GM06990 (cell line): ENCODE data around the gene CDC42EP1.

Source experiments
- DNase-seq: peaks from one replicate; pipeline ENCODE4 v3.0.0-alpha.2; 2011; ENCODE audit not compliant: insufficient read length; ENCODE audit errors: extremely low read depth
- H3K27me3 ChIP-seq: replicated peaks from 2 replicates; pipeline ENCODE4 v1.6.0; 2011; ENCODE audit warnings: low read length; ENCODE audit not compliant: control insufficient read depth, insufficient read depth
- H3K36me3 ChIP-seq: 2 replicates; pipeline ENCODE4 v1.5.1; 2011; ENCODE audit warnings: low read length; ENCODE audit not compliant: control insufficient read depth, insufficient read depth
- H3K4me3 ChIP-seq: replicated peaks from 2 replicates; pipeline ENCODE4 v1.5.1; 2011; ENCODE audit warnings: low read depth, mild to moderate bottlenecking, control low read depth, low read length
- CTCF ChIP-seq: IDR thresholded peaks from 2 replicates; pipeline ENCODE4 v1.5.1; 2011; ENCODE audit warnings: low read length, control low read depth, mild to moderate bottlenecking, inconsistent platforms; ENCODE audit not compliant: insufficient read depth, poor library complexity, severe bottlenecking

CDC42EP1 gene

DNA sequence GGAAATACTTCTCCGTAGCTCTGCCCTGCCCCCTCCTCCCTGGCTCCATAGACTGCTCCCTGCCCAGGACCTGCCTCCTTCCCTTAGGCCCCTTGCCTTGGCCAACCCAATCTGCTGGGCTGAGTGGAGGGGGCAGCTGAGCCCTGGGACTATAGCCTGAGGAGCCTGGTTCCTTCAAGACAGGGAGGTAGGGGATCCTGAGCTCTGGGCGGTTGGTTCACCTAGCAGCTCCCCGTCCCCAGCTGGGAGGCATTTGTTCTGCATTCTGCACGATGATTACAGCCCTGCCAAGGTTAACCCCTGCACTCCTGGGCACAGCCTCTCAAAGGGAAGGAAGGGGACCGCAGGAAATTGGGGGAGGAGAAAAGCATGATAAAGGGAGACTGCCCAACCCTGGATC lies 3.6 kb upstream of the CDC42EP1 start:
- peaks cover 1% of the 10 kb centered on the region for H3K27me3 ChIP-seq
- H3K4me3 ChIP-seq: no peak overlapping the region
- TF ChIP-seq CTCF: no peak
- H3K36me3 ChIP-seq: no peaks in the 10 kb centered on the region
- no peak for DNase-seq

GRCh38 chr22:37557321-37558001 lies 2.8 kb upstream of the CDC42EP1 start:
- DNase-seq: no peak
- H3K27me3 ChIP-seq: peaks cover 3% of the 10 kb centered on the region
- no peaks in the 10 kb centered on the region for H3K36me3 ChIP-seq
- H3K4me3 ChIP-seq: no peak overlapping the region
- no peak for TF ChIP-seq CTCF

- Histone ChIP-seq H3K27me3 (peaks cover 3% of the 10 kb centered on the region), H3K4me3 (no peak overlapping the region), H3K36me3 (no peaks in the 10 kb centered on the region)
- TF ChIP-seq CTCF: no peak
- no peak for DNase-seq
These were observed 1.5 kb upstream of the CDC42EP1 start for GRCh38 chr22:37558815-37559214.

DNA sequence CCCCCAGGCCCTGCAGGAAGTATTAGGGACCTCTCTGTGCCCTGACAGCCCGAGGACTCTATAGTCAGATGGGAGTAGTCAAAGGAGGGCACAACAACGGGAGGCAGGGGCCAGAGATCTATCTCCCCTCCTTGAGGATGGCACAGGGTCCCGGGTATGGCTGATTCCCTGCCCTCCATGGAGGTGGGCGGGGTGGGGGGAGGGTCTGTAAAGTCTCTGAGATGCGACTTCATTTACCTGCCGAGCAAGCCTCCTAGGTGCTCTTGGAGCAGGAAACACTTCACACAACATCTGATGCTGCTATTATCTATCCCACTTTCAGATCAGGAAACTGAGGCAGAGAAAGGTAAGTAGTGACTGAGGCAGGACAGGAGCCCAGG lies 769 bp upstream of the CDC42EP1 start:
- H3K4me3 ChIP-seq: no peak overlapping the region
- no peaks in the 10 kb centered on the region for H3K36me3 ChIP-seq
- H3K27me3 ChIP-seq: peaks cover 3% of the 10 kb centered on the region
- no peak for TF ChIP-seq CTCF
- no peak for DNase-seq

DNA sequence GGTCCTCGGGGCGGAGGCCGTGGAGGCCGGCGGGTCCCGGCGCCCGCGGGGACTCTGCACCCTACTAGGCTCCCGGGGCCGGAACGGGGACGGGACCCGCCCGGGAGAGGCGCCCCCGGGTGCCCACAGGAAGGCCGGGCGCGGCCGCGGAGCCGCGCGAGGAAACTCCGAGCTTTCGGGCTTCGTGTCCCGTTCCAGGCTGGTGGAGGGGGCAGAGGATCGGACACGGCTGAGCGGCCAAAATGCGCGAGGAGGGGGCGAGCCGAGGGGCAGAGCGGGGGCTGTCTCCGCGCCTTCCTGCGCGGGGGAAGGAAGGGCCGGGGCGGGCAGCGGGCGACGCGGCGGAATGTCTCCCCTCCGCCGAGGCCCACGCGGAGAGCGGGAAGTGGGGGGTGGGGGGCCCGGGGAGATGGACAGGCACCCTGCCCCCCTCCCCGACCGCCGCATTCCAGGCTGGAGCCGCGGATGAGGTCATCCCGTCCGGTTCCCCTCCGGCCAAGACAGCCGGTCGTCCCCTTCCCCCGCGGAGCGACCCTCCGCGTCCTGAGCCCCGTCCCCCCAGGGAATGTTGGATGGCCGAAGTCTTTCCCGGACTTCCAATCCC lies 430 bp downstream of the CDC42EP1 start:
- peaks cover 3% of the 10 kb centered on the region for H3K27me3 ChIP-seq
- no peak overlapping the region for H3K4me3 ChIP-seq
- DNase-seq: no peak
- TF ChIP-seq CTCF: no peak
- no peaks in the 10 kb centered on the region for H3K36me3 ChIP-seq
